Endothelial cell of umbilical vein (primary cell): Measurements from ENCODE around the gene MPPE1.

Experiments
- EZH2 ChIP-seq: IDR thresholded peaks from 2 replicates; pipeline ENCODE4 v1.6.1; 2012; ENCODE audit warnings: borderline replicate concordance, low read depth, mild to moderate bottlenecking, moderate library complexity, low read length, inconsistent platforms; ENCODE audit not compliant: severe bottlenecking
- GATA2 ChIP-seq: IDR thresholded peaks from 2 replicates; pipeline ENCODE4 v1.7.0; 2011; ENCODE audit warnings: low read depth, mild to moderate bottlenecking, moderate library complexity, mixed read lengths, low read length; ENCODE audit not compliant: insufficient read length, insufficient read depth
- POLR2A ChIP-seq: IDR thresholded peaks from 2 replicates; pipeline ENCODE4 v1.6.1; 2012; ENCODE audit warnings: low read depth, mild to moderate bottlenecking, control low read depth, low read length
- POLR2AphosphoS5 ChIP-seq: IDR thresholded peaks from 2 replicates; pipeline ENCODE4 v1.6.1; 2012; ENCODE audit warnings: low read depth, mild to moderate bottlenecking, control low read depth, low read length, moderate library complexity; ENCODE audit not compliant: insufficient read depth
- TF ChIP-seq, protein P1 (sequence below), 2 donors: IDR thresholded peaks; 1 replicate in 1 of 2; 2 replicates in 1 of 2; pipeline ENCODE4 v1.5.1; 2011; ENCODE audit warnings: low read length in 2 of 2, mild to moderate bottlenecking in 2 of 2, moderate library complexity in 2 of 2, control low read depth in 1 of 2, inconsistent platforms in 1 of 2, low read depth in 1 of 2; ENCODE audit not compliant: insufficient read depth in 1 of 2; ENCODE audit errors: extremely low read depth in 1 of 2
- TF ChIP-seq, protein P2 (sequence below): IDR thresholded peaks from 2 replicates; pipeline ENCODE4 v1.6.1; 2011; ENCODE audit not compliant: insufficient read depth, insufficient read length

- TF ChIP-seq, protein P1, sequence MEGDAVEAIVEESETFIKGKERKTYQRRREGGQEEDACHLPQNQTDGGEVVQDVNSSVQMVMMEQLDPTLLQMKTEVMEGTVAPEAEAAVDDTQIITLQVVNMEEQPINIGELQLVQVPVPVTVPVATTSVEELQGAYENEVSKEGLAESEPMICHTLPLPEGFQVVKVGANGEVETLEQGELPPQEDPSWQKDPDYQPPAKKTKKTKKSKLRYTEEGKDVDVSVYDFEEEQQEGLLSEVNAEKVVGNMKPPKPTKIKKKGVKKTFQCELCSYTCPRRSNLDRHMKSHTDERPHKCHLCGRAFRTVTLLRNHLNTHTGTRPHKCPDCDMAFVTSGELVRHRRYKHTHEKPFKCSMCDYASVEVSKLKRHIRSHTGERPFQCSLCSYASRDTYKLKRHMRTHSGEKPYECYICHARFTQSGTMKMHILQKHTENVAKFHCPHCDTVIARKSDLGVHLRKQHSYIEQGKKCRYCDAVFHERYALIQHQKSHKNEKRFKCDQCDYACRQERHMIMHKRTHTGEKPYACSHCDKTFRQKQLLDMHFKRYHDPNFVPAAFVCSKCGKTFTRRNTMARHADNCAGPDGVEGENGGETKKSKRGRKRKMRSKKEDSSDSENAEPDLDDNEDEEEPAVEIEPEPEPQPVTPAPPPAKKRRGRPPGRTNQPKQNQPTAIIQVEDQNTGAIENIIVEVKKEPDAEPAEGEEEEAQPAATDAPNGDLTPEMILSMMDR (IDR thresholded peaks at IDR 0.05; ENCODE audit: extremely low read depth in 1 of 2, insufficient read depth in 1 of 2, low read depth in 1 of 2, low read length in 2 of 2) = no peak
- TF ChIP-seq POLR2A (no peak), EZH2 (no peak), POLR2AphosphoS5 (no peak), GATA2 (no peak)
- TF ChIP-seq, protein P2, sequence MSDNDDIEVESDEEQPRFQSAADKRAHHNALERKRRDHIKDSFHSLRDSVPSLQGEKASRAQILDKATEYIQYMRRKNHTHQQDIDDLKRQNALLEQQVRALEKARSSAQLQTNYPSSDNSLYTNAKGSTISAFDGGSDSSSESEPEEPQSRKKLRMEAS = no peak
Observed at GRCh38 chr18:11864471-11864870, 43.6 kb downstream of the MPPE1 start.
